Activated T-cell treated with anti-CD3 and anti-CD28 coated beads, Interleukin-2, amount 50 U/mL, for 72 hours (primary cell): ENCODE results near the gene PRC1. TPM values are rescaled to one million over a fixed set of nuclear protein-coding genes. Genes with fewer than 3 reads are reported as not detected.

ENCODE experiments used
- ATAC-seq, 2 donors: fragments of 150-1000 bp; cut with Tn5 transposase; replicated peaks in 1 of 2; 2 replicates each; pipeline ENCODE4 v1.10.0; 2021; ENCODE audit warnings: moderate library complexity in 2 of 2, mild to moderate bottlenecking in 1 of 2
- DNase-seq, 2 donors: peaks; one replicate each; pipeline ENCODE4 v3.0.0; 2021 to 2022; ENCODE audit warnings: mixed read lengths in 1 of 2
- H3K27ac Mint-ChIP-seq: one replicate; pipeline ENCODE4 v1.8.0; 2022; ENCODE audit warnings: mild to moderate bottlenecking, moderate library complexity, mixed read lengths
- H3K27me3 Mint-ChIP-seq: one replicate; pipeline ENCODE4 v1.8.0; 2022; ENCODE audit warnings: low read depth, mixed read lengths
- H3K36me3 Mint-ChIP-seq, 2 donors: one replicate each; pipeline ENCODE4 v1.8.0; 2022; ENCODE audit warnings: mixed read lengths in 2 of 2, mild to moderate bottlenecking in 1 of 2; ENCODE audit not compliant: insufficient read depth in 2 of 2
- H3K4me1 Mint-ChIP-seq: one replicate; pipeline ENCODE4 v1.8.0; 2022; ENCODE audit warnings: low read depth, mixed read lengths
- H3K4me3 Mint-ChIP-seq, 2 donors: one replicate each; pipeline ENCODE4 v1.8.0; 2022; ENCODE audit warnings: mild to moderate bottlenecking in 2 of 2, mixed read lengths in 2 of 2, moderate library complexity in 2 of 2
- H3K9me3 Mint-ChIP-seq, 2 donors: one replicate each; pipeline ENCODE4 v1.8.0; 2022; ENCODE audit warnings: mixed read lengths in 2 of 2
- total RNA-seq, 2 donors: library from RNA; stranded (reverse); gene quantifications; one replicate each; pipeline ENCODE4 v1.2.3, GENCODE V29; 2022

PRC1 gene
- total RNA-seq, 2 donors from 2014 or later: 111 to 115 TPM

DNA sequence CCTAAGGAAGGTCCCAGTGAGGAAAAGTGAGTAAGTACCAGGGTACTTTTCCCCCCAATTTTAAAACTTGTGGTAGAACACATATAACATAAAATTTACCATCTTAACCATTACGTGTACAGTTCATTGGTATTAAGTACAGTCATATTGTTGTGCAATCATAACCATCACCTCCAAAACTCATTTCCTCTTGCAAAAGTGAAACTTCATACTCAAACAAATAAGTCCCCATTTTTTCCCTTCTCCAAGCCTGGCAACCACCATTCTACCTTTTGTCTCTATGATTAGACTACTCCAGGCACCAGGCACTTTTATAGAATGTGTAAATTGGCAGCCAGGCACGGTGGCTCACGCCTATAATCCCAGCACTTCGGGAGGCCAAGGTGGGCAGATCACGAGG, 12.2 kb downstream of the PRC1 start:
- Mint-ChIP-seq H3K27ac (peak overlapping the region; percentile 4), H3K36me3 (peaks cover 25 to 62% of the 10 kb centered on the region in 2 donors), H3K4me3 (no peak overlapping the region), H3K27me3 (no peaks in the 10 kb centered on the region), H3K4me1 (peaks cover 19% of the 10 kb centered on the region), H3K9me3 (no peaks in the 10 kb centered on the region)
- peak; percentile 22 to 70 for ATAC-seq
- no peak for DNase-seq

- no peaks in the 10 kb centered on the region for H3K9me3 Mint-ChIP-seq
- H3K4me3 Mint-ChIP-seq: no peak overlapping the region
- ATAC-seq (no peak), DNase-seq (no peak)
- no peak overlapping the region for H3K27ac Mint-ChIP-seq
- peaks cover 25 to 64% of the 10 kb centered on the region in 2 donors for H3K36me3 Mint-ChIP-seq
- no peaks in the 10 kb centered on the region for H3K27me3 Mint-ChIP-seq
- H3K4me1 Mint-ChIP-seq: peaks cover 19% of the 10 kb centered on the region
Observed at GRCh38 chr15:90981681-90982080, 12.7 kb downstream of the PRC1 start.

GRCh38 chr15:90979582-90979981, 14.8 kb downstream of the PRC1 start:
- no peak for ATAC-seq
- H3K9me3 Mint-ChIP-seq: no peaks in the 10 kb centered on the region
- DNase-seq: no peak
- no peaks in the 10 kb centered on the region for H3K27me3 Mint-ChIP-seq
- H3K4me1 Mint-ChIP-seq: peaks cover 19% of the 10 kb centered on the region
- no peak overlapping the region for H3K4me3 Mint-ChIP-seq
- H3K27ac Mint-ChIP-seq: no peak overlapping the region
- H3K36me3 Mint-ChIP-seq: peaks cover 27 to 73% of the 10 kb centered on the region in 2 donors

DNA sequence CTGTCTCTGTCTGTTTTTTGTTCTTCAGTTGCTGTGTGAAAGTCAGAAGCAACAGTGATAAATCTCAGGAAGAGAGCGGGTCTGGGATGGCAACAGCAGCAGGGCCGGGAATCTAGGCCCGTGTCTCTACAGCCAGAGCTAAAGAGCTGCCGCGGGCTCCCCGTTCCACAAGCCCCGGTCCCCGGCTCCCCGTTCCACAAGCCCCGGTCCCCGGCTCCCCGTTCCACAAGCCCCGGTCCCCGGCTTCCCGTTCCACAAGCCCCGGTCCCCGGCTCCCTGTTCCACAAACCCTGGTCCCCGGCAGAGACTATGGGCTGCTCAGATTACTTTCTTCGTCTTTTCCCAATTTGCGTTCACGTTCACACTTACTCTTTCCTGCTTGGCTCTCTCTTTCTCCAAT, 20.1 kb downstream of the PRC1 start:
- ATAC-seq: no peak
- Mint-ChIP-seq H3K4me3 (no peak overlapping the region), H3K4me1 (no peaks in the 10 kb centered on the region), H3K9me3 (no peaks in the 10 kb centered on the region), H3K27ac (no peak overlapping the region), H3K27me3 (no peaks in the 10 kb centered on the region), H3K36me3 (peaks cover 14 to 45% of the 10 kb centered on the region in 2 donors)
- DNase-seq: no peak

- Mint-ChIP-seq H3K9me3 (no peaks in the 10 kb centered on the region), H3K27me3 (no peaks in the 10 kb centered on the region), H3K36me3 (peaks cover 6 to 35% of the 10 kb centered on the region in 2 donors), H3K4me3 (no peak overlapping the region), H3K4me1 (no peaks in the 10 kb centered on the region), H3K27ac (no peak overlapping the region)
- ATAC-seq (no peak), DNase-seq (no peak)
Observed at GRCh38 chr15:90972133-90972532, 22.2 kb downstream of the PRC1 start.

DNA sequence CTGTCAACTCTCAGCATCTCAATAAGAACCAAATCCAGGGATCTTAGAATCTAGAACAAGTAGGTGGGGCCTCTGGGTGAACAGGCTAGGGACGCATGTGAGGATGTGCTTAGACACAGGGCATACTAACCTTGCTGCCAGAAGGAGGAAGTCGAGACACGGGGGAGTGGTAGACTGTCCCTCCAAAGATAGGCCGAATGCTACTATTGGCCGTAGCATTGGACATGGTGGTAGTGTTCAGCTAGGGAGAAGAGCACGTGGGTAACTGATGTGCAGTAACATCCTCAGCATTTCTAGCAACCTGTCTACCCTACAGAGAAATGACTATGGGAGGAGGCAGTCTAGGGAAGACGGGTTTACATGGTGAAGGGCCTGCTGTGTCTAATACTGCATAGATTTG, 24.1 kb downstream of the PRC1 start:
- H3K9me3 Mint-ChIP-seq: no peaks in the 10 kb centered on the region
- DNase-seq (no peak), ATAC-seq (peak in 1 of 2 donors; percentile 11)
- H3K4me3 Mint-ChIP-seq: no peak overlapping the region
- no peak overlapping the region for H3K27ac Mint-ChIP-seq
- H3K36me3 Mint-ChIP-seq: peaks cover 9 to 28% of the 10 kb centered on the region in 2 donors
- no peaks in the 10 kb centered on the region for H3K27me3 Mint-ChIP-seq
- no peaks in the 10 kb centered on the region for H3K4me1 Mint-ChIP-seq

- no peaks in the 10 kb centered on the region for H3K27me3 Mint-ChIP-seq
- peaks cover 7 to 25% of the 10 kb centered on the region in 2 donors for H3K36me3 Mint-ChIP-seq
- no peak for ATAC-seq
- H3K4me1 Mint-ChIP-seq: no peaks in the 10 kb centered on the region
- no peak overlapping the region for H3K4me3 Mint-ChIP-seq
- H3K27ac Mint-ChIP-seq: no peak overlapping the region
- H3K9me3 Mint-ChIP-seq: no peaks in the 10 kb centered on the region
- DNase-seq: no peak
Observed at GRCh38 chr15:90968434-90968833, 25.9 kb downstream of the PRC1 start.

DNA sequence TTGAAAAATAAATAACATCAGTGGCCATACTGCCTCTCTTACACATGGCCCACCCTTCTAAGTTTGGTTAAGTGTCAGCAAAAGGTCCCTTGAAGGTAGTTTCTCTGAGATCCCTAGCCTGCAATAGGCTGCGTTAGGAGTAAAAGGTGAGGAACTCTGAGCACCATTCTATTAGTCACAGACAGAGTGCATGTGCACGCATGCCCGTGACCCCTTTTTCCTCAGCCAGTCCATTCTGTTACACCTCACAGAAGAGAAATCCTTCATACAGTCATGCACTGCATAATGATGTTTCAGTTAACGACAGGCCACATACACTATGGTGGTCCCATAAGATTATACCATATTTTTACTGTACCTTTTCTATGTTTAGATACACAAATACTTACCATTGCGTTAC, 27.1 kb downstream of the PRC1 start:
- Mint-ChIP-seq H3K4me3 (no peak overlapping the region), H3K36me3 (peaks cover 7 to 29% of the 10 kb centered on the region in 2 donors), H3K9me3 (no peaks in the 10 kb centered on the region), H3K4me1 (no peaks in the 10 kb centered on the region), H3K27me3 (no peaks in the 10 kb centered on the region), H3K27ac (no peak overlapping the region)
- ATAC-seq (no peak), DNase-seq (no peak)

GRCh38 chr15:90966262-90966661, 28.1 kb downstream of the PRC1 start:
- H3K27ac Mint-ChIP-seq: no peak overlapping the region
- no peak overlapping the region for H3K4me3 Mint-ChIP-seq
- DNase-seq (no peak), ATAC-seq (no peak)
- no peaks in the 10 kb centered on the region for H3K27me3 Mint-ChIP-seq
- H3K4me1 Mint-ChIP-seq: no peaks in the 10 kb centered on the region
- no peaks in the 10 kb centered on the region for H3K9me3 Mint-ChIP-seq
- H3K36me3 Mint-ChIP-seq: peaks cover 9 to 33% of the 10 kb centered on the region in 2 donors

DNA sequence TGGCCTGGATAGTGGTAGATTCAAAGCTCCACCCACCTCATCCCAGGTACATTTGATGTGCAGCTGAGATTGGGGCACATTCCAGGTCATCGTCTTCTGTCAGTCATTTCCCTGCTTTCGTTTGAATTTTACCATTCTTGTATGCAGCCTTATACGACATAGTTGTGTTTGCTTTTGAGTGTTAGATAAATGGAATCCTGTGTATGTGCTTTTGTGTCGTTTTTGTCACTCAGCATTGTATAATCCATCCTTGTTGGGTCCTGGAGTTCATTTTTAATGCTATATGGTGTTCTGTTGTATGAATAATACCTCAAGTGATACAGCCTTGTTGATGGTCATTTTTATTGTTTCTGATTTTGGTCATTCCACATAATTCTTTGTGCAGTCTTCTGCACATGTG, 32.3 kb downstream of the PRC1 start:
- no peak overlapping the region for H3K4me3 Mint-ChIP-seq
- peaks cover 12 to 26% of the 10 kb centered on the region in 2 donors for H3K36me3 Mint-ChIP-seq
- H3K4me1 Mint-ChIP-seq: no peaks in the 10 kb centered on the region
- ATAC-seq: no peak
- no peak for DNase-seq
- no peaks in the 10 kb centered on the region for H3K27me3 Mint-ChIP-seq
- H3K27ac Mint-ChIP-seq: peak overlapping the region; percentile 42
- no peaks in the 10 kb centered on the region for H3K9me3 Mint-ChIP-seq

- ATAC-seq (no peak), DNase-seq (no peak)
- Mint-ChIP-seq H3K4me1 (no peaks in the 10 kb centered on the region), H3K36me3 (peaks cover 9 to 26% of the 10 kb centered on the region in 2 donors), H3K27ac (no peak overlapping the region), H3K4me3 (no peak overlapping the region), H3K9me3 (no peaks in the 10 kb centered on the region), H3K27me3 (no peaks in the 10 kb centered on the region)
Observed at GRCh38 chr15:90960298-90961091, 33.8 kb downstream of the PRC1 start.

GRCh38 chr15:90959894-90960293, 34.4 kb downstream of the PRC1 start:
- H3K27me3 Mint-ChIP-seq: no peaks in the 10 kb centered on the region
- no peaks in the 10 kb centered on the region for H3K4me1 Mint-ChIP-seq
- no peak for DNase-seq
- no peak for ATAC-seq
- no peak overlapping the region for H3K27ac Mint-ChIP-seq
- H3K4me3 Mint-ChIP-seq: no peak overlapping the region
- H3K36me3 Mint-ChIP-seq: peaks cover 6 to 25% of the 10 kb centered on the region in 2 donors
- H3K9me3 Mint-ChIP-seq: no peaks in the 10 kb centered on the region

GRCh38 chr15:90959028-90959595, 35.2 kb downstream of the PRC1 start:
- Mint-ChIP-seq H3K36me3 (peaks cover 6 to 21% of the 10 kb centered on the region in 2 donors), H3K27me3 (no peaks in the 10 kb centered on the region), H3K27ac (no peak overlapping the region), H3K4me1 (peaks cover 5% of the 10 kb centered on the region), H3K4me3 (no peak overlapping the region), H3K9me3 (no peaks in the 10 kb centered on the region)
- DNase-seq (no peak), ATAC-seq (no peak)

DNA sequence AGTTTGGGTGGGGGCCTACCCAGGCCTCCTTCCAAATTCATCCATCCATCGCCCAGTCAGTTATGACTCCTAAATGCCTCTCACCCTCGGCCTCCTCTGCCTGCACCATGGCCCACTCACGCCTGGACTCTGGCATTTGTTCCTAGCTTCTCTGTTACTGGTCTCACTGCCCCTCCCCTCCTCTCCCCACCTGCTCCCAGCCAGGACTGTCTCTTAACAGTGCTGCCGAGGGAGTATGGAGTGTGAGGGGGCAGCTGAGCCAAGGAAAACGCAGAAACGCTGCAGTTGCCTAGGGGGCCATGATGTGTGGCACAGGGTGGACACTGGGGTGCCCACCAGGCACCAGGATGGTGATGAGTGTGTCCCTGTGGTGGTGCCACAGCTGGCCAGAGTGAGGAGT, 36.5 kb downstream of the PRC1 start:
- H3K4me3 Mint-ChIP-seq: peak overlapping the region; percentile 21 to 70
- peaks cover 10% of the 10 kb centered on the region for H3K4me1 Mint-ChIP-seq
- H3K27me3 Mint-ChIP-seq: no peaks in the 10 kb centered on the region
- H3K27ac Mint-ChIP-seq: no peak overlapping the region
- H3K36me3 Mint-ChIP-seq: peaks cover 8 to 11% of the 10 kb centered on the region in 2 donors
- no peaks in the 10 kb centered on the region for H3K9me3 Mint-ChIP-seq
- no peak for ATAC-seq
- no peak for DNase-seq
